HepG2 (cell line): ENCODE data around the gene KAT7. TPM values are rescaled to one million over a fixed set of nuclear protein-coding genes. Genes with fewer than 3 reads are reported as not detected.

Experiments used
- ATAC-seq: fragments of 200-7000 bp; cut with Tn5 transposase; 3 replicates; pipeline ENCODE4 v1.9.1; 2020; ENCODE audit warnings: mild to moderate bottlenecking, moderate library complexity
- BruUV-seq: library from RNA; stranded (reverse); fragments of 400-500 nt; replicated peaks from 2 replicates; lab custom pipeline; 2021; lab: Mats Ljungman, UMichigan
- CTCF ChIA-PET: fragments of 300-600 bp; formaldehyde crosslinking; extraction: SDS; loops from one replicate; lab custom pipeline; 2021; ENCODE audit warnings: low total read pairs, inconsistent platforms, low intra/inter-chr PET ratio; lab: Yijun Ruan, JAX
- POLR2A ChIA-PET: fragments of 350-600 bp; sonication (Branson Sonifier 250); formaldehyde crosslinking; loops from one replicate; lab custom pipeline; 2020; ENCODE audit warnings: antibody characterized with exemption, inconsistent platforms; lab: Yijun Ruan, JAX
- DNase-seq: peaks from one replicate; pipeline ENCODE4 v3.0.0-alpha.2; 2015; ENCODE audit warnings: low spot score
- FAIRE-seq: peaks from 3 replicates; lab custom pipeline; 2011; peaks lifted over from hg19 to GRCh38; lab: Jason Lieb, UNC
- H2AFZ ChIP-seq: one replicate; pipeline ENCODE4 v1.6.1; 2011; ENCODE audit warnings: low read length, inconsistent platforms
- H3K27ac ChIP-seq: fragments of 300-600 bp; 3 replicates; pipeline ENCODE4 v1.8.0; 2011; ENCODE audit warnings: mixed run types, mild to moderate bottlenecking, mixed read lengths, low read length, inconsistent platforms; ENCODE audit not compliant: insufficient read depth; ENCODE audit errors: extremely low read length
- H3K27me3 ChIP-seq, 2 experiments: fragments of 200-600 bp in 1 of 2; 2 replicates in 1 of 2; 3 replicates in 1 of 2; pipeline versions ENCODE4 v1.6.0 to v1.8.0; 2011; ENCODE audit warnings: low read length in 2 of 2, mild to moderate bottlenecking in 2 of 2, moderate library complexity in 2 of 2, inconsistent platforms in 1 of 2; ENCODE audit not compliant: insufficient read depth in 2 of 2, control insufficient read depth in 1 of 2
- H3K36me3 ChIP-seq, 2 experiments: fragments of 200-600 bp in 1 of 2; replicated peaks in 1 of 2; 2 replicates in 1 of 2; 3 replicates in 1 of 2; pipeline versions ENCODE4 v1.5.1 to v1.8.0; 2011; ENCODE audit warnings: low read length in 2 of 2, inconsistent platforms in 1 of 2; ENCODE audit not compliant: insufficient read depth in 2 of 2, control insufficient read depth in 1 of 2
- H3K4me1 ChIP-seq: 2 replicates; pipeline ENCODE4 v1.5.1; 2012; ENCODE audit warnings: low read length, inconsistent platforms; ENCODE audit not compliant: insufficient read depth
- H3K4me2 ChIP-seq: 2 replicates; pipeline ENCODE4 v1.6.0; 2011; ENCODE audit warnings: low read depth, low read length, inconsistent platforms
- H3K4me3 ChIP-seq, 3 experiments: fragments of 200-600 bp in 1 of 3; sonication (generic), shearing (Covaris generic) in 1 of 3; replicated peaks in 1 of 3; 2 replicates each; pipeline ENCODE4 v1.5.1; 2011 to 2016; ENCODE audit warnings: low read length in 3 of 3, inconsistent platforms in 2 of 3, low read depth in 2 of 3, mild to moderate bottlenecking in 2 of 3, control low read depth in 1 of 3, mixed read lengths in 1 of 3; ENCODE audit not compliant: insufficient read depth in 1 of 3
- H3K79me2 ChIP-seq: one replicate; pipeline ENCODE4 v1.6.1; 2011; ENCODE audit warnings: low read length, inconsistent platforms; ENCODE audit not compliant: insufficient read depth
- H3K9ac ChIP-seq: 2 replicates; pipeline ENCODE4 v1.6.0; 2011; ENCODE audit warnings: mild to moderate bottlenecking, low read depth, low read length, inconsistent platforms; ENCODE audit not compliant: insufficient read depth
- H3K9me3 ChIP-seq: 2 replicates; pipeline ENCODE4 v1.5.1; 2012; ENCODE audit warnings: mild to moderate bottlenecking, low read length
- H4K20me1 ChIP-seq: 2 replicates; pipeline ENCODE4 v1.6.0; 2011; ENCODE audit warnings: inconsistent platforms, mild to moderate bottlenecking, low read length, moderate library complexity; ENCODE audit not compliant: insufficient read depth
- AGO1 ChIP-seq: fragments of 200-400 bp; formaldehyde crosslinking; IDR thresholded peaks from 2 replicates; pipeline ENCODE4 v1.6.1; 2017; ENCODE audit warnings: mild to moderate bottlenecking, low read depth, low read length, moderate library complexity; ENCODE audit not compliant: poor library complexity, severe bottlenecking
- CBX2 ChIP-seq, 2 experiments: fragments of 200-600 bp in 1 of 2; sonication (generic); formaldehyde crosslinking in 1 of 2; IDR thresholded peaks; 2 replicates each; pipeline versions ENCODE4 v1.7.0 to v1.8.1; 2018 to 2022; ENCODE audit warnings: low read depth in 2 of 2, low read length in 1 of 2, mild to moderate bottlenecking in 1 of 2, missing genetic modification reagents in 1 of 2
- DZIP1 ChIP-seq: sonication (generic); formaldehyde crosslinking; IDR thresholded peaks from 2 replicates; pipeline ENCODE4 v1.5.0; 2020; ENCODE audit warnings: mild to moderate bottlenecking, missing genetic modification reagents
- FOXK2 ChIP-seq: fragments of 450-650 bp; IDR thresholded peaks from 2 replicates; pipeline ENCODE4 v1.6.1; 2016
- RFXANK ChIP-seq: IDR thresholded peaks from 2 replicates; pipeline ENCODE4 v1.6.1; 2016
- SMAD3 ChIP-seq: sonication (generic); formaldehyde crosslinking; IDR thresholded peaks from 2 replicates; pipeline ENCODE4 v1.4.0; 2020; ENCODE audit warnings: missing genetic modification reagents
- SOX13 ChIP-seq, 3 experiments: fragments of 450-650 bp in 1 of 3; sonication (generic) in 1 of 3; formaldehyde crosslinking in 1 of 3; IDR thresholded peaks in 2 of 3; conservative IDR thresholded peaks in 1 of 3; 2 replicates each; pipeline versions ENCODE4 v1.5.0 to v1.6.1; 2016 to 2020; ENCODE audit warnings: antibody characterized with exemption in 1 of 3, mild to moderate bottlenecking in 1 of 3, missing compliant biosample characterization in 1 of 3, missing genetic modification reagents in 1 of 3, moderate library complexity in 1 of 3
- SYNCRIP ChIP-seq: fragments of 200-400 bp; formaldehyde crosslinking; IDR thresholded peaks from 2 replicates; pipeline ENCODE4 v1.6.1; 2018; ENCODE audit warnings: mild to moderate bottlenecking, low read depth, low read length; ENCODE audit not compliant: insufficient read depth
- ZNF263 ChIP-seq: sonication (generic); formaldehyde crosslinking; IDR thresholded peaks from 2 replicates; pipeline ENCODE4 v1.4.0; 2020; ENCODE audit warnings: missing genetic modification reagents
- ZNF44 ChIP-seq: sonication (generic); formaldehyde crosslinking; IDR thresholded peaks from 2 replicates; pipeline ENCODE4 v1.5.1; 2020; ENCODE audit warnings: mild to moderate bottlenecking, missing genetic modification reagents
- ZNF501 ChIP-seq: sonication (generic); formaldehyde crosslinking; IDR thresholded peaks from 2 replicates; pipeline ENCODE4 v1.5.1; 2020; ENCODE audit warnings: mild to moderate bottlenecking, moderate library complexity, missing genetic modification reagents
- ZNF775 ChIP-seq: sonication (generic); formaldehyde crosslinking; IDR thresholded peaks from 2 replicates; pipeline ENCODE4 v1.4.0; 2020; ENCODE audit warnings: missing genetic modification reagents, mild to moderate bottlenecking, moderate library complexity, borderline replicate concordance
- ZNF841 ChIP-seq: sonication (generic); formaldehyde crosslinking; IDR thresholded peaks from 2 replicates; pipeline ENCODE4 v1.8.1; 2023; ENCODE audit warnings: missing genetic modification reagents, borderline replicate concordance
- WGBS: methylation state at CpG from one replicate; pipeline ENCODE4 v1.1.6; 2017; ENCODE audit warnings: low lambda C conversion rate; 5-methylcytosine and 5-hydroxymethylcytosine counted together
- in situ Hi-C: cut with HindIII; loops from 2 replicates; pipeline ENCODE4 v1.10.0; 2017; ENCODE audit warnings: low pct_unique_long_range_greater_than_20kb; ENCODE audit not compliant: extremely low pct_ligation_motif_present
- intact Hi-C: fragments of 100-400 bp; cut with micrococcal nuclease; formaldehyde crosslinking; loops from one replicate; pipeline ENCODE4 v1.10.0; 2022; ENCODE audit not compliant: unreplicated experiment
- polyA plus RNA-seq, 8 experiments: library from polyadenylated mRNA; depleted of rRNA in 3 of 8; stranded (reverse) in 7 of 8; unstranded in 1 of 8; fragments of >200 nt; fragmentation: Illumina TruSeq in 4 of 8; extraction: Trizol in 4 of 8; gene quantifications; 2 replicates each; pipeline versions ENCODE4 v1.2.1 to v1.2.3, GENCODE V29; 2011 to 2016; ENCODE audit warnings: low read depth in 4 of 8, missing spikeins in 1 of 8, mixed read lengths in 1 of 8; ENCODE audit not compliant: insufficient read depth in 1 of 8
- total RNA-seq, 5 experiments: library from RNA; depleted of rRNA; stranded (reverse); fragments of >200 nt; fragmentation: Illumina TruSeq; extraction: Trizol; gene quantifications; 2 replicates each; pipeline ENCODE4 v1.2.3, GENCODE V29; 2016; ENCODE audit warnings: low read depth in 1 of 5

KAT7 gene
- total and polyA plus RNA-seq, 2 of the 13 experiments (the other 11 are each of a cell fraction or from before 2014, with no cell fraction given) = 21.2 to 39.2 TPM

GRCh38 chr17:49795372-49795771 is 6.9 kb downstream of the KAT7 start (continued):
- TF ChIP-seq DZIP1 (CRISPR knock-in tag) (no peak), ZNF775 (no peak)

GRCh38 chr17:49798182-49798581 is 9.7 kb downstream of the KAT7 start:
- ChIA-PET POLR2A (interaction anchor here (1.2 to 2.6 kb wide), 2 partner anchors 10 to 34 kb away, joined by 3 to 9 read pairs; partner anchors contain the start of genes FAM117A and KAT7), CTCF (no interaction called here)
- no peaks in the 10 kb centered on the region for H3K27me3 ChIP-seq
- intact Hi-C loops (no loop called here), in situ Hi-C loops (no loop called here)
- FAIRE-seq (no peak), DNase-seq (no peak), ATAC-seq (no peak)
- H4K20me1 ChIP-seq = peaks cover 4% of the 10 kb centered on the region; the same call in 1 of the 2 replicates
- 96% methylated on average over 8 of the region's 8 CpGs for WGBS
- peaks cover 35% of the 10 kb centered on the region for H3K79me2 ChIP-seq
- no TSS peak for BruUV-seq
- H3K4me2 ChIP-seq = no peak overlapping the region
- TF ChIP-seq SOX13 (IDR thresholded peaks at IDR 0.05) = no peak
- TF ChIP-seq SOX13 (CRISPR knock-in tag; conservative IDR thresholded peaks at IDR 0.05 in 1 of 2, IDR thresholded peaks at IDR 0.05 in 1 of 2) = no peak
- no peak for TF ChIP-seq SMAD3 (CRISPR knock-in tag)
- TF ChIP-seq CBX2 (IDR thresholded peaks at IDR 0.05; ENCODE audit: low read depth, low read length) = no peak
- no peak for TF ChIP-seq CBX2 (CRISPR knock-in tag; IDR thresholded peaks at IDR 0.05; ENCODE audit: low read depth)
- TF ChIP-seq SYNCRIP = no peak
- TF ChIP-seq ZNF44 (CRISPR knock-in tag) = no peak
- no peak for TF ChIP-seq RFXANK (CRISPR knock-in tag)
- TF ChIP-seq ZNF501 = no peak
- TF ChIP-seq ZNF263 (CRISPR knock-in tag) = no peak
- TF ChIP-seq FOXK2 = no peak
- TF ChIP-seq AGO1 = no peak
- no peak for TF ChIP-seq ZNF841 (CRISPR knock-in tag)
- TF ChIP-seq, all 625 proteins: peak for 0
- Histone ChIP-seq H3K27ac (no peak overlapping the region), H3K4me3 (no peak overlapping the region), H3K36me3 (peaks cover 34 to 87% of the 10 kb centered on the region in 2 experiments), H3K9me3 (no peaks in the 10 kb centered on the region), H3K9ac (no peak overlapping the region), H2AFZ (no peak overlapping the region), H3K4me1 (no peaks in the 10 kb centered on the region)
